HepG2 (cell line): ENCODE data around the gene ESPNL. TPM values are rescaled to one million over a fixed set of nuclear protein-coding genes. Genes with fewer than 3 reads are reported as not detected.
A peak's percentile ranks its signal among the peaks of the same experiment; 100 is the strongest.

Experiments
- ATAC-seq: fragments of 200-7000 bp; cut with Tn5 transposase; 3 replicates; pipeline ENCODE4 v1.9.1; 2020; ENCODE audit warnings: mild to moderate bottlenecking, moderate library complexity
- BruUV-seq: library from RNA; stranded (reverse); fragments of 400-500 nt; replicated peaks from 2 replicates; lab custom pipeline; 2021; lab: Mats Ljungman, UMichigan
- CTCF ChIA-PET: fragments of 300-600 bp; formaldehyde crosslinking; extraction: SDS; loops from one replicate; lab custom pipeline; 2021; ENCODE audit warnings: low total read pairs, inconsistent platforms, low intra/inter-chr PET ratio; lab: Yijun Ruan, JAX
- POLR2A ChIA-PET: fragments of 350-600 bp; sonication (Branson Sonifier 250); formaldehyde crosslinking; loops from one replicate; lab custom pipeline; 2020; ENCODE audit warnings: antibody characterized with exemption, inconsistent platforms; lab: Yijun Ruan, JAX
- DNase-seq: peaks from one replicate; pipeline ENCODE4 v3.0.0-alpha.2; 2015; ENCODE audit warnings: low spot score
- FAIRE-seq: peaks from 3 replicates; lab custom pipeline; 2011; peaks lifted over from hg19 to GRCh38; lab: Jason Lieb, UNC
- H2AFZ ChIP-seq: one replicate; pipeline ENCODE4 v1.6.1; 2011; ENCODE audit warnings: low read length, inconsistent platforms
- H3K27ac ChIP-seq: fragments of 300-600 bp; 3 replicates; pipeline ENCODE4 v1.8.0; 2011; ENCODE audit warnings: mixed run types, mild to moderate bottlenecking, mixed read lengths, low read length, inconsistent platforms; ENCODE audit not compliant: insufficient read depth; ENCODE audit errors: extremely low read length
- H3K27me3 ChIP-seq, 2 experiments: fragments of 200-600 bp in 1 of 2; 2 replicates in 1 of 2; 3 replicates in 1 of 2; pipeline versions ENCODE4 v1.6.0 to v1.8.0; 2011; ENCODE audit warnings: low read length in 2 of 2, mild to moderate bottlenecking in 2 of 2, moderate library complexity in 2 of 2, inconsistent platforms in 1 of 2; ENCODE audit not compliant: insufficient read depth in 2 of 2, control insufficient read depth in 1 of 2
- H3K36me3 ChIP-seq, 2 experiments: fragments of 200-600 bp in 1 of 2; replicated peaks in 1 of 2; 2 replicates in 1 of 2; 3 replicates in 1 of 2; pipeline versions ENCODE4 v1.5.1 to v1.8.0; 2011; ENCODE audit warnings: low read length in 2 of 2, inconsistent platforms in 1 of 2; ENCODE audit not compliant: insufficient read depth in 2 of 2, control insufficient read depth in 1 of 2
- H3K4me1 ChIP-seq: 2 replicates; pipeline ENCODE4 v1.5.1; 2012; ENCODE audit warnings: low read length, inconsistent platforms; ENCODE audit not compliant: insufficient read depth
- H3K4me2 ChIP-seq: 2 replicates; pipeline ENCODE4 v1.6.0; 2011; ENCODE audit warnings: low read depth, low read length, inconsistent platforms
- H3K4me3 ChIP-seq, 3 experiments: fragments of 200-600 bp in 1 of 3; sonication (generic), shearing (Covaris generic) in 1 of 3; replicated peaks in 1 of 3; 2 replicates each; pipeline ENCODE4 v1.5.1; 2011 to 2016; ENCODE audit warnings: low read length in 3 of 3, inconsistent platforms in 2 of 3, low read depth in 2 of 3, mild to moderate bottlenecking in 2 of 3, control low read depth in 1 of 3, mixed read lengths in 1 of 3; ENCODE audit not compliant: insufficient read depth in 1 of 3
- H3K79me2 ChIP-seq: one replicate; pipeline ENCODE4 v1.6.1; 2011; ENCODE audit warnings: low read length, inconsistent platforms; ENCODE audit not compliant: insufficient read depth
- H3K9ac ChIP-seq: 2 replicates; pipeline ENCODE4 v1.6.0; 2011; ENCODE audit warnings: mild to moderate bottlenecking, low read depth, low read length, inconsistent platforms; ENCODE audit not compliant: insufficient read depth
- H3K9me3 ChIP-seq: 2 replicates; pipeline ENCODE4 v1.5.1; 2012; ENCODE audit warnings: mild to moderate bottlenecking, low read length
- H4K20me1 ChIP-seq: 2 replicates; pipeline ENCODE4 v1.6.0; 2011; ENCODE audit warnings: inconsistent platforms, mild to moderate bottlenecking, low read length, moderate library complexity; ENCODE audit not compliant: insufficient read depth
- DMAP1 ChIP-seq: IDR thresholded peaks from 2 replicates; pipeline ENCODE4 v1.6.1; 2016
- GABPB1 ChIP-seq: IDR thresholded peaks from 2 replicates; pipeline ENCODE4 v1.6.1; 2016; ENCODE audit warnings: mild to moderate bottlenecking, missing genetic modification reagents, moderate library complexity, missing compliant biosample characterization
- KDM5B ChIP-seq: sonication (generic); formaldehyde crosslinking; IDR thresholded peaks from 2 replicates; pipeline ENCODE4 v1.4.0; 2020; ENCODE audit warnings: missing genetic modification reagents, mild to moderate bottlenecking, borderline replicate concordance
- KLF12 ChIP-seq: sonication (generic); formaldehyde crosslinking; IDR thresholded peaks from 2 replicates; pipeline ENCODE4 v1.4.0; 2020; ENCODE audit warnings: missing genetic modification reagents, borderline replicate concordance
- MAZ ChIP-seq, 2 experiments: sonication (generic) in 1 of 2; formaldehyde crosslinking in 1 of 2; IDR thresholded peaks; 2 replicates each; pipeline versions ENCODE4 v1.5.0 to v1.6.1; 2012 to 2020; ENCODE audit warnings: low read depth in 2 of 2, mild to moderate bottlenecking in 2 of 2, borderline replicate concordance in 1 of 2, improper control_type of control experiment in 1 of 2, low read length in 1 of 2, missing genetic modification reagents in 1 of 2, moderate library complexity in 1 of 2
- MED13 ChIP-seq: sonication (generic); formaldehyde crosslinking; IDR thresholded peaks from 2 replicates; pipeline ENCODE4 v1.5.0; 2020; ENCODE audit warnings: missing genetic modification reagents
- MTF2 ChIP-seq: sonication (generic); formaldehyde crosslinking; IDR thresholded peaks from 2 replicates; pipeline ENCODE4 v1.5.0; 2020; ENCODE audit warnings: missing genetic modification reagents, borderline replicate concordance
- NONO ChIP-seq, 2 experiments: fragments of 450-650 bp in 1 of 2; sonication (generic) in 1 of 2; formaldehyde crosslinking in 1 of 2; IDR thresholded peaks in 1 of 2; conservative IDR thresholded peaks in 1 of 2; 2 replicates each; pipeline versions ENCODE4 v1.6.1 to v1.8.0; 2017 to 2022; ENCODE audit warnings: mild to moderate bottlenecking in 1 of 2, missing genetic modification reagents in 1 of 2, moderate library complexity in 1 of 2
- RBM39 ChIP-seq: fragments of 200-400 bp; formaldehyde crosslinking; IDR thresholded peaks from one replicate; pipeline ENCODE4 v1.6.1; 2018; ENCODE audit warnings: antibody characterized with exemption, mild to moderate bottlenecking, low read depth, low read length; ENCODE audit not compliant: poor library complexity, severe bottlenecking
- SSRP1 ChIP-seq: IDR thresholded peaks from 2 replicates; pipeline ENCODE4 v1.6.1; 2016; ENCODE audit warnings: control low read depth
- ZNF138 ChIP-seq: sonication (generic); formaldehyde crosslinking; IDR thresholded peaks from 2 replicates; pipeline ENCODE4 v1.5.0; 2020; ENCODE audit warnings: mild to moderate bottlenecking, low read depth, missing genetic modification reagents
- ZNF549 ChIP-seq: sonication (generic); formaldehyde crosslinking; IDR thresholded peaks from 2 replicates; pipeline ENCODE4 v1.5.0; 2020; ENCODE audit warnings: missing genetic modification reagents
- ZNF567 ChIP-seq: sonication (generic); formaldehyde crosslinking; IDR thresholded peaks from 2 replicates; pipeline ENCODE4 v1.8.1; 2023; ENCODE audit warnings: mild to moderate bottlenecking, missing genetic modification reagents, borderline replicate concordance
- ZNF7 ChIP-seq: IDR thresholded peaks from 2 replicates; pipeline ENCODE4 v1.6.1; 2016; ENCODE audit warnings: missing biosample characterization, missing genetic modification reagents
- ZNF780A ChIP-seq: sonication (generic); formaldehyde crosslinking; IDR thresholded peaks from 2 replicates; pipeline ENCODE4 v1.8.0; 2022; ENCODE audit warnings: mild to moderate bottlenecking, missing genetic modification reagents, moderate library complexity
- ZNF891 ChIP-seq: sonication (generic); formaldehyde crosslinking; IDR thresholded peaks from 2 replicates; pipeline ENCODE4 v1.5.0; 2020; ENCODE audit warnings: mild to moderate bottlenecking, missing genetic modification reagents
- WGBS: methylation state at CpG from one replicate; pipeline ENCODE4 v1.1.6; 2017; ENCODE audit warnings: low lambda C conversion rate; 5-methylcytosine and 5-hydroxymethylcytosine counted together
- in situ Hi-C: cut with HindIII; loops from 2 replicates; pipeline ENCODE4 v1.10.0; 2017; ENCODE audit warnings: low pct_unique_long_range_greater_than_20kb; ENCODE audit not compliant: extremely low pct_ligation_motif_present
- intact Hi-C: fragments of 100-400 bp; cut with micrococcal nuclease; formaldehyde crosslinking; loops from one replicate; pipeline ENCODE4 v1.10.0; 2022; ENCODE audit not compliant: unreplicated experiment
- polyA plus RNA-seq, 8 experiments: library from polyadenylated mRNA; depleted of rRNA in 3 of 8; stranded (reverse) in 7 of 8; unstranded in 1 of 8; fragments of >200 nt; fragmentation: Illumina TruSeq in 4 of 8; extraction: Trizol in 4 of 8; gene quantifications; 2 replicates each; pipeline versions ENCODE4 v1.2.1 to v1.2.3, GENCODE V29; 2011 to 2016; ENCODE audit warnings: low read depth in 4 of 8, missing spikeins in 1 of 8, mixed read lengths in 1 of 8; ENCODE audit not compliant: insufficient read depth in 1 of 8
- total RNA-seq, 5 experiments: library from RNA; depleted of rRNA; stranded (reverse); fragments of >200 nt; fragmentation: Illumina TruSeq; extraction: Trizol; gene quantifications; 2 replicates each; pipeline ENCODE4 v1.2.3, GENCODE V29; 2016; ENCODE audit warnings: low read depth in 1 of 5
- TF ChIP-seq, protein P1 (sequence below): sonication (generic); formaldehyde crosslinking; IDR thresholded peaks from 2 replicates; pipeline ENCODE4 v1.8.0; 2022; ENCODE audit warnings: missing genetic modification reagents, low read depth, mild to moderate bottlenecking, borderline replicate concordance
- TF ChIP-seq, protein P2 (sequence below): sonication (generic); formaldehyde crosslinking; IDR thresholded peaks from 2 replicates; pipeline ENCODE4 v1.4.0; 2020; ENCODE audit warnings: mild to moderate bottlenecking, missing genetic modification reagents

ESPNL gene
- total and polyA plus RNA-seq, 2 of the 13 experiments (the other 11 are each of a cell fraction or from before 2014, with no cell fraction given) = 0.45 to 0.80 TPM

DNA sequence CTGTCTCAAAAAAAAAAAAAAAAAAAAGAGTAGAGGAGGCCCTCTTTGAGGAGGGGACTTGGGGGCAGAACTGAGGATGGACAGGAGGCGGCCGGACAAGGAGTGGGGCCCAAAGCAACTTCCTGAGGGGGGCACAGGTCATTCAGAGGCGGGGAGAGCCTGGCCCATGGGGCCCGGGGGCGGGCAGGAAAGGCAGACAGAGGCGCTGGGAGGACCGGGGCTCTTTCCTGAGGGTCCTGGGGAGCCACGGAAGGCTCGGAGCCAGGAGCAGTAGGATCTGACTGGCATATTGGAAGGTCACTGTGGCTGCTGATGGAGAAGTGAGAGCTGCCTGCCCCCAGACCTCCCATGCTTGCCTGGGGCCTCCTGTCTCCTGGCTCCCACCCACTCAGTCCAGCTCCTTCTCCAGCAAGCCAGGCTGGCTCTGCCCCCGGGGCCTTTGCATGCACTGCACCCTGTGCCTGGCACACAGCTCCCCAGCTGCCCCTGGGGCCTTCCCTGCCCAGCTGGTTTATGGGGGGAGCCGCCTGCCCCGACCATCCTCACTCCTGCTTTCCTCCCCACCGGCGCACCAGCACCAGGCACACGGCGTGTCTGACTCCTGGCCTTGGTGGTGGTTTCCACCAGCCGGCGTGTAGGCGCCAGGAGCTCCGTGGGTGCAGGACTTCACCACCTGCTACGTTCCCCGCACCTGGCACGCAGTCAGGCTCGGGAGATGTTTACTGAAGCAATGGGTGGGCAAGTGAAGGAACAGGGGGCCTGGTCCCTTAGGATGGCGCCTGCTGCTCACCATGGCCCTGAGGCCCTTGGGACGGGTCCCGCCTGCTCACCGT is 5.6 kb downstream of the ESPNL start:
- H4K20me1 ChIP-seq = no peaks in the 10 kb centered on the region
- CTCF ChIA-PET = interaction anchor here (1.0 kb wide), 1 partner anchor 182 kb away, joined by 5 read pairs; no protein-coding TSS in a partner anchor
- no TSS peak for BruUV-seq
- intact Hi-C loops = loop anchor here (2.0 to 5.0 kb wide), 2 partner anchors 45 to 138 kb away; partner anchors contain the start of genes SCLY and UBE2F
- FAIRE-seq = no peak
- 62% methylated on average over 19 of the region's 28 CpGs for WGBS
- no peak overlapping the region for H3K27ac ChIP-seq
- no peaks in the 10 kb centered on the region for H3K79me2 ChIP-seq
- no peaks in the 10 kb centered on the region for H3K36me3 ChIP-seq
- H3K9me3 ChIP-seq = no peaks in the 10 kb centered on the region
- peaks cover 9 to 46% of the 10 kb centered on the region in 2 experiments for H3K27me3 ChIP-seq
- H3K4me1 ChIP-seq = peaks cover 56% of the 10 kb centered on the region
- H3K4me3 ChIP-seq = peak overlapping the region in 1 of 3 experiments; percentile 14; a peak in 1 of 6 replicates
- in situ Hi-C loops = loop anchor here (5.0 kb wide), 1 partner anchor 248 kb away; the partner anchor contains the start of gene RAMP1
- ATAC-seq = no peak
- POLR2A ChIA-PET = interaction anchor here (0.9 to 1.4 kb wide), 4 partner anchors 41 to 247 kb away, joined by 3 to 6 read pairs (median 4); partner anchors contain the start of gene SCLY
- H3K9ac ChIP-seq = no peak overlapping the region
- H2AFZ ChIP-seq = no peak overlapping the region
- DNase-seq = no peak
- H3K4me2 ChIP-seq = peak overlapping the region; percentile 95
- TF ChIP-seq ZNF780A = no peak
- TF ChIP-seq GABPB1 (CRISPR knock-in tag) = peak; percentile 13; the same call in 1 of the 2 replicates
- TF ChIP-seq KDM5B (CRISPR knock-in tag) = peak; percentile 30; the same call in 1 of the 2 replicates
- no peak for TF ChIP-seq MED13 (CRISPR knock-in tag)
- TF ChIP-seq ZNF138 (CRISPR knock-in tag) = 0 out of 2 replicates have a peak, but pooled peaks have one; percentile 33
- no peak for TF ChIP-seq DMAP1
- no peak for TF ChIP-seq NONO (IDR thresholded peaks at IDR 0.05)
- no peak for TF ChIP-seq NONO (CRISPR knock-in tag; conservative IDR thresholded peaks at IDR 0.05)
- TF ChIP-seq KLF12 (CRISPR knock-in tag) = no peak
- peak; percentile 27 for TF ChIP-seq RBM39
- TF ChIP-seq MAZ (IDR thresholded peaks at IDR 0.05; ENCODE audit: borderline replicate concordance, low read depth, low read length) = no peak
- TF ChIP-seq MAZ (CRISPR knock-in tag; IDR thresholded peaks at IDR 0.05; ENCODE audit: low read depth) = 0 out of 2 replicates have a peak, but pooled peaks have one; percentile 18
- no peak for TF ChIP-seq SSRP1 (CRISPR knock-in tag)
- TF ChIP-seq, protein P1, sequence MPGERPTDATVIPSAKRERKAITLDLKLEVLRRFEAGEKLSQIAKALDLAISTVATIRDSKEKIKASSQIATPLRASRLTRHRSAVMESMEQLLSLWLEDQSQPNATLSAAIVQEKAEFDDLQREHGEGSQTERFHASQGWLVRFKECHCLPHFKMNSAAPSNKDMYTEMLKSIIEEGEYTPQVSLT (CRISPR knock-in tag) = no peak
- no peak for TF ChIP-seq ZNF549 (CRISPR knock-in tag)
- no peak for TF ChIP-seq ZNF567 (CRISPR knock-in tag)
- 0 out of 2 replicates have a peak, but pooled peaks have one; percentile 2 for TF ChIP-seq ZNF891 (CRISPR knock-in tag)
- TF ChIP-seq ZNF7 = no peak
- TF ChIP-seq MTF2 (CRISPR knock-in tag) = 0 out of 2 replicates have a peak, but pooled peaks have one; percentile 9
- TF ChIP-seq, protein P2, sequence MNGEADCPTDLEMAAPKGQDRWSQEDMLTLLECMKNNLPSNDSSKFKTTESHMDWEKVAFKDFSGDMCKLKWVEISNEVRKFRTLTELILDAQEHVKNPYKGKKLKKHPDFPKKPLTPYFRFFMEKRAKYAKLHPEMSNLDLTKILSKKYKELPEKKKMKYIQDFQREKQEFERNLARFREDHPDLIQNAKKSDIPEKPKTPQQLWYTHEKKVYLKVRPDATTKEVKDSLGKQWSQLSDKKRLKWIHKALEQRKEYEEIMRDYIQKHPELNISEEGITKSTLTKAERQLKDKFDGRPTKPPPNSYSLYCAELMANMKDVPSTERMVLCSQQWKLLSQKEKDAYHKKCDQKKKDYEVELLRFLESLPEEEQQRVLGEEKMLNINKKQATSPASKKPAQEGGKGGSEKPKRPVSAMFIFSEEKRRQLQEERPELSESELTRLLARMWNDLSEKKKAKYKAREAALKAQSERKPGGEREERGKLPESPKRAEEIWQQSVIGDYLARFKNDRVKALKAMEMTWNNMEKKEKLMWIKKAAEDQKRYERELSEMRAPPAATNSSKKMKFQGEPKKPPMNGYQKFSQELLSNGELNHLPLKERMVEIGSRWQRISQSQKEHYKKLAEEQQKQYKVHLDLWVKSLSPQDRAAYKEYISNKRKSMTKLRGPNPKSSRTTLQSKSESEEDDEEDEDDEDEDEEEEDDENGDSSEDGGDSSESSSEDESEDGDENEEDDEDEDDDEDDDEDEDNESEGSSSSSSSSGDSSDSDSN (CRISPR knock-in tag) = peak; percentile 41; the same call in 1 of the 2 replicates
